KG1 (cell line): ENCODE results near the gene PPP4R3A.
A peak's percentile ranks its signal among the peaks of the same experiment; 100 is the strongest.
"Not testable (repeated sequence)": the region's sequence is repeated elsewhere in the genome, so short reads cannot be mapped to it uniquely, and the experiment has no call there.

Experiments
- DNase-seq: peaks from one replicate; lab custom pipeline; 2025; lab: John Stamatoyannopoulos, UW

Gene PPP4R3A

DNA sequence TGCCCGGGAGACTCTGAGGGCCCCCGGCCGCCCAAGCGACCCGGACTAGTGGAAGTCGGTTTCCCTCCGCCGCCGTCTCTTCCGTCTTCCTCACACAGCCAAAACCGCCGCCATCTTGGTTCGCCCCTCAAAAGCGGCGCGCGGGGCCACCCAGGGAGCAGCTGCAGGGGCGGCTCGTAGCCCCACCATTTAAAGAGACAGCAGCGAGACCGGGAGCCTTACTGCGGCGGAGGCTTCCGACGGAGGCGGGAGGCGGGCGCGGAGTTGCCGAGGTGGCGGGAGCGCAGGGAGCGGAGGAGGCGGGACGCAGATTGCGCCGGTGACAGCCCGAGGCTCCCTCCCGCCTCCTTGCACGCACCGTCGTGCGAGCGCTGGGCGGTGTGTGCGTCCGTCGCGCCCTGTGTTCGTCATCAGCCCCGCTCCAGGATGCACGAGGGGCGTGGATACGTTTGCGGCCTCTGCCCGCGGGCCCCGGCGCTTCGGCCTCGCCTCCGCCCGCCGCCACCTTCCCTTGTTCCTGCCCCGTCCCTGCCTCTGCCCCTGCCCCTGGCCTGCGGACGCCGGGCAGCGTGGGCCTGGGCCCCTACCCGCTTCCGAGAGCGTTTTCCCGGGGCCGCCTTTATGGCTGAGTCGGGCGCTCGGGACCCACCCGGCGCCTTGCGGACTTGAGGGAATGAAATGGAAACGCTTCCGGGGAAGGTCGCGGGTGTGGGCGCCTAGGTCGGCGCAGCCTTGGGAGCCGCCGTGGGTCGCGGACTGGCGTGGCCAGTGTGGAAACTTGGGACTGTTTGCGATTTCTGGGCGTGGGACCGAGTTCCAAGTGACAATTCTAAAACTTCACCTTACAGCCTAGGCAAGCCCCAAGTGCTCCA, at the start of gene PPP4R3A:
TSS of gene PPP4R3A (minus strand) at position 140 of the 872 bp plus-strand sequence. CDS start 663 bp downstream, outside the sequence.
- DNase-seq = peak; percentile 92

DNA sequence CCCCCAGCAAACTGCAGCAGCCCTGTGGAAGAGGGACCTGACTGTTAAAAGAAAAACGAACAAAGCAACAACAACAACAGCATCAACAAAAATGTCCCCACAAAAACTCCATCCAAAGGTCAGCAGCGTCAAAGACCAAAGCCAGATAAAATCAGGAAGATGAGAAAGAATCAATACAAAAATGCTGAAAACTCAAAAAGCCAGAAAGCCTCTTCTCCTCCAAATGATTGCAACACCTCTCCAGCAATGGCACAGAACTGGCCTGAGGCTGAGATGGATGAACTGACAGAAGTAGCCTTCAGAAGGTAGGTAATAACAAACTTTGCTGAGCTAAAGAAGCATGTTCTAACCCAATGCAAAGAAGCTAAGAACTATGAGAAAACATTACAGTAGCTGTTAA, 45.4 kb upstream of the PPP4R3A start:
- DNase-seq = no peak

DNA sequence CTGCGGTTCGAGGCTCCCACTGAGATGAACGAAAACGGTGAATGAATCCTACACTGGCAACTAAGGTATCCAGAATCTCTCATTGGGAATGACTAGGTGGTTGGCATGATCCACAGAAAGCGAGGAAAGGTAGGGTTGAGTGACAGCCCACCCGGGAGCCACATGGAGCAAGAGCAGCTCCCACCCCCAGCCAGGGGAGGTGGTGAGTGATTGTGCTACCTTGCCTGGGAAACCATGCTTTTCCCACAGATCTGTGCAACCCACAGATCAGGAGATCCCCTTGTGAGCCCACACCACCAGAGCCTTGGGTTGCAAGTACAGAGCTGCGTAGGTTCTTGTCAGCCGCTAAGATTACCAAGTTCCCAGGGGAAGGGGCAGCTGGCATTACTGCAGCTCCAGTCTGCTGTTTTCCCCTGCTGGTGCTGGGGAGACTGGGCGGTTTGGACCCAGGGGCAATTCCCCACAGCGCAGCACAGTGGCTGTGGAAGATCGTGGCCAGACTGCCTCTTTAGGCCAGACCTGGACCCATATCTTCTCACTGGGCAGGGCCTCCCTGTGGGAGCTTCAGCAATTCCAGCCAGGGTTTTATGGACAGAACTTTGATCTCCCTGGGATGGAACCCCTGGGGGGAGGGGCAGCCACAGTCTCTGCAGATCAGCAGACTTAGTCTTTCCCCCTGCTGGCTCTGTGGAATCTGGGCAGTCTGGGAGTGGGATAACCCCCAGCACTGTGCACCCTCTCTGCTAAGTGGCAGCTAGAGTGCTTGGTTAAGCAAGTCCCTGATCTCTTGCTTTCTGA, 44.6 kb upstream of the PPP4R3A start:
- no peak for DNase-seq

DNA sequence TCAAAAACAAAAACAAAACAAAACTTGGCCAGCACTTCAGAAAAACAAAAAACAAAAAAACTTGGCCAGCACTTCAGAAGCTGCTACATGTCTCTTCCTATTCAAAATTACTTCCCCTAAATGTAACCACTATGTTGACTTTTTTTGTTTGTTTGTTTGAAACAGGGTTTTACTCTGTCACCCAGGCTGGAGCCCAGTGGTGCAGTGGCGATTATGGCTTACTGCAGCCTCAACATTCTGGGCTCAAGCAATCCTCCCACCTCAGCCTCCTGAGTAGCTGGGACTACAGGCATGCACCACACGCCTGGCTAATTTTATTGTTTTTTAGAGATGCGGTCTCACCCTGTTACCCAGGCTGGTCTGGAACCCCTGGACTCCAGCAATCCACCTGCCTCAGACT, 38.0 kb upstream of the PPP4R3A start:
- DNase-seq = no peak

DNA sequence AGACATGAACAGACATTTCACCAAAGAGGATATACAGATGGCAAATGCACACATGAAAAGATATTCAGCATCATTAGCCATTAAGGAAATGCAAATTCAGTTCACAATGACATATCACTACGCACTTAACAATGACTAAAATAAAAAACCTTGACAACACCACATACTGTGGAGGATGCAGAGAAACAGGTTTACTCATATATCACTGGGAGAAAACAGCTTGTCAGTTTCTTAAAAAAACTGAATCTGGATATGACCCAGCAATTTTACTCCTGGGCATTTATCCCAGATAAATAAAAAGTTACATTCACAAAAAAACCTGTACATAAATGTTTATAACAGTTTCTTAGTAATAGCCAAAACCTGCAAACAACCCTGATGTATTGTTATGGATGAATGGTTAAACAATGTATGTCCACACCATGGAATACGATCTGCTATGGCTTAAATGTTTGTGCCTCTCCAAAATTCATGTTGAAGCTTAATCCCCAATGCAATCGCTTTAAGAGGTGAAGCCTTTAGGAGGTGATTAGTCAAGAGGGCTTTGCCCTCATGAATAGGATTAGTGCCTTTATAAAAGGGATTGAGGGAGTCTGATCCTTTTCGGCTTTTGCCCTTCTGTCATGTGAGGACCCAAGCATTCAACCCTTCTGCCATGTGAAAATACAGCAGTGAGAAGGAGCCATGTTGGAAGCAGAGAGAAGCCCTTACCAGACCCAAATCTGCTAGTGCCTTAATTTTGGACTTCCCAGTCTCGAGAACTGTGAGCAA, 36.0 kb upstream of the PPP4R3A start:
- DNase-seq = no peak

DNA sequence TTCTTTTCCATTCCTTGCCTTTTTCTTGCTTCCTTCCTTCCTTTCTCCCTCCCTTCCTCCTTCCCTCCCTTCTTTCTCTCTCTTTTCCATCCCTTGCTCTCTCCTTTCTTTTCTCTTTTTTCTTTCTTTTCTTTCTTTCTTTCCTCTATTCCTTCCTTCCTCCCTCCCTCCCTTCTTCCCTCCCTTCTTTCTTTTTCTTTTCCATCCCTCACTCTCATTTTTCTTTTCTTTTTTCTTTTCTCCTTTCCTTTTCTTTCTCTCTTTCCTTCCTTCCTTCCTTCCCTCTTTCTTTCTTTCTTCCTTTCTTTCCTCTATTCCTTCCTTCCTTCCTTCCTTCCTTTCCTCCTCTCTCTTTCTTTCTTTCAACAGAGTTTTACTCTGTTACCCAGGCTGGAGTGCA, 35.1 kb upstream of the PPP4R3A start:
- no peak for DNase-seq

DNA sequence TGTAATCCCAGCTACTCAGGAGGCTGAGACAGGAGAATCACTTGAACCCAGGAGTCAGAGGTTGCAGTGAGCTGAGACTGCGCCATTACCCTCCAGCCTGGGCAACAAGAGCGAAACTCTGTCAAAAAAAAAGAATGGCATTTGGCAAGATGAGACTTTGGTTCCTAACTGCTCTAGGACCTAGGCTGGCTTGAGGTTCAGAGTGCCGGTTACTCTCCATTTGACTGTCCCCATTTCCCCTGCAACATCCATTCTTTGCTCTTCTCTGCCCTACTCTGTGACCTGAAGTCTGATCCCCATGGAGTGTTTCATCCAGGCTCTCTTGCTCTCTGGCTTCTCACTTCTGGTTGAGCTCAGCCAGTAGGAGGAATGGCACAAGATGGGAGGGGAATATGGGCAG, 26.2 kb upstream of the PPP4R3A start:
- no peak for DNase-seq

DNA sequence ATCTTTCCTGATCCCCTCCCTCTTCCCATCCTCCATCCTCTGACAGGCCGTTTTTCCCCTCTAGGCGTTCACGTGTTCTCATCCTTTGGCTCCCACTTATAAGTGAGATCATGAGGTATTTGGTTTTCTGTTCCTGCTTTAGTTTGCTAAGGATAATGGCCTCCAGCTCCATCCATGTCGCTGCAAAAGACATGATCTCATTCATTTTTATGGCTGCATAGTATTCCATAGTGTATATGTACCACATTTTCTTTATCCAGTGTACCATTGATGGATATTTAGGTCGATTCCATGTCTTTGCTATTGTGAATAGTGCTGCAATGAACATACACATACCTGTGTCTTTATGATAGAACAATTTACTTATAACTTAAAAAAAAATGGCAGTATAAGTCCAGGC, 23.9 kb upstream of the PPP4R3A start:
- not testable (repeated sequence) for DNase-seq

DNA sequence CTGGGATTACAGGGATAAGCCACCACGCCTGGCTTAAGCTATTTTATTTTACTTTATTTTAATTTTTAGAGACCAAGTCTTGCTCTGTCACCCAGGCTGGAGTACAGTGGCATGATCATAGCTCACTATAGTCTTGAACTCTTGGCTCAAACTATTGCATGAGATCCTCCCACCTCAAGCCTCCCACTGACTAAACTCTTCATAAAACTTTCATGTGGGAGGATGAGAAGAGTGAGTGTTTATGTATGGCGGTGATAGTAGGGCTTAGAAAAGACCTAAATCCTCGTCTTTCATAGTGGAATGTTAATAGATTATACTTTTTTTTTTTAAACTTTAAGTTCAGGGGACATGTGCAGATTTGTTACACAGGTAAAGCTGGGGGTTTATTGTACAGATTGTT, 23.5 kb upstream of the PPP4R3A start:
- DNase-seq = no peak

DNA sequence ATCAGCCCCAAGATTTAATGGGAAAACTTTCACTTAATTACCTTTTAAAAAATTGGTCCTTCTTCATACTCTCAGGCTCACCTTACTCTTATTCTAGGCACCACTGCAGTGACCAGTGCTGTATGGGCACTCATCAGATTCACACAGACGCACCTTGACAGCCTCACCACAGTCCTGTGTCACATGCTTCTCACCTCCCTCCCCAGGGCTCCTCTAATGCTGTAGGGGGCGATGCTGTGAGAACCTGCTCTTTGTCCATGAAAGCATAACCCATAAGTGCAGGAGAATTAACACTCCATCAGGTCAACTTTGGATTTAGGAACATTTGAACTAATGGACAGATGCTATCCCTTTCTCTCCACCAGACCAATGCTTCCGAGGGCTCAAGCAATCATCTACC, 13.9 kb upstream of the PPP4R3A start:
- no peak for DNase-seq

DNA sequence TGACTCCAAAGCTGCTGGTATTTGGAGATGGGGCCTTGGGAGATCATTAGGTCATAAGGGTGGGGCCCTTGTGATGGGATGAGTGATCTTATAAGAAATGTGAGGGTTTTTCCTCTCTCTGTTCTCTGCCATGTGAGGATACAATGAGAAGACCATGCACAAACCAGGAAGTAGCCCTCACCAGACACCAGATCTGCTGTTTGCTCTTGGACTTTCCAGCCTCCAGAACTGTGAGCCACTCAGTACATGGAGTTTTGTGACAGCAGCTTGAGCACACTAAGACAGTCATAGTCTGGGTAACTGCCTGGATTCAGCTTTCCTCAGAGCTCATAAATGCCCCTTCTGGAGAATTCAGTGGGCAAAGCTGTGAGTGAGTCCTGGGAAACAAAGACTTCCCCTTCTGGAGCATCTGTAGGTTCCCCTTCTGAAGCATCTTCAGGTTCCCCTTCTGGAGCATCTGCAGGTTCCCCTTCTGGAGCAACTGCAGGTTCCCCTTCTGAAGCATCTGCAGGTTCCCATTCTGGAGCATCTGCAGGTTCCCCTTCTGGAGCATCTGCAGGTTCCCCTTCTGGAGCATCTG, 11.0 kb upstream of the PPP4R3A start:
- no peak for DNase-seq

DNA sequence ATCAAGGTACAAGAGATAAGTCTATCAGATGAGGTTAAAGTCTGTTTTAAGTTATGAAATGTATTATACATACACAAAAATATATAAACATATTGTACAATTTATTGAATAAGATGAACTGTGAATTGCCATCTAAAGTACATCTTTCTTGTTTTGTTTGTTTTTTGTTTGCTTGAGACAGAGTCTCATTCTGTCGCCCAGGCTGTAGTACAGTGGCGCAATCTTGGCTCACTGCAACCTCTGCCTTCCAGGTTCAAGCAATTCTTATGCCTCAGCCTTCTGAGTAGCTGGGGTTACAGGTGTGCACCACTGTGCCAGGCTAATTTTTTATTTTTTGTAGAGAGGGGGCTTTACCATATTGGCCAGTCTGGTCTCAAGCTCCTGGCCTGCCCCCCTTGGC, 10.0 kb upstream of the PPP4R3A start:
- DNase-seq = no peak

DNA sequence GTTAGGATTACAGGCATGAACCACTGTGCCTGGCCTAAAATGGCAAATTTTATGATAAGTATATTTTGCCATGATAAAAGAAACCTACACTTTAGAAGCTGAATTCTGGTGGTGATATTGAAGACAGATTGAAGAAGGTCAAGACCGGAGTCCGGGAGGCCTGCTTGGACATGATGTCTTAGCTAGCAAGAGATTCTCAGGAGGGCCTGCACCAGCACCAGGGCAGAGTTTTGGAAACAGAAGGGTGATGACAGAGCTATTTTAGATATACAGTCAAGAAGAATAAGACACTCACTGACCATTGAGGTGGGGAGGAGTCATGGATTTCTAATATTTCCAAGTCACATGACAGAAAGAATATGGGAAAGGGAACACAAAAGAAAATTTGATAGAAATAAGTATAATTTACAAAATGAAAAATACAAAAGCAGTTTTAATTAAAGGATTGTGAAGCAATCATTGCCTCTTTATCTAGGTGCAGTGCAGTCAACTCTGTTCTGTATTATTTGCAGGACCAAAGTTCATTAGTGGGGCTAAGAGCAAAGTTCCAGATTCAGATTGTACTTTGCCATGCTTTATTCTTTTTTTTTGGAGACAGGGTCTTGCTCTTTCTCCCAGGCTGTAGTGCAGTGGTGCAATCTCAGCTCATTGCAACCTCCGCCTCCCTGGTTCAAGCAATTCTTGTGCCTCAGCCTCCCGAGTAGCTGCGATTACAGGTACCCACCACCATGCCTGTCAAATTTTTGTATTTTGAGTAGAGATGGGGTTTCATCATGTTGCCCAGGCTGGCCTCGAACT, 9.3 kb upstream of the PPP4R3A start:
- no peak for DNase-seq

DNA sequence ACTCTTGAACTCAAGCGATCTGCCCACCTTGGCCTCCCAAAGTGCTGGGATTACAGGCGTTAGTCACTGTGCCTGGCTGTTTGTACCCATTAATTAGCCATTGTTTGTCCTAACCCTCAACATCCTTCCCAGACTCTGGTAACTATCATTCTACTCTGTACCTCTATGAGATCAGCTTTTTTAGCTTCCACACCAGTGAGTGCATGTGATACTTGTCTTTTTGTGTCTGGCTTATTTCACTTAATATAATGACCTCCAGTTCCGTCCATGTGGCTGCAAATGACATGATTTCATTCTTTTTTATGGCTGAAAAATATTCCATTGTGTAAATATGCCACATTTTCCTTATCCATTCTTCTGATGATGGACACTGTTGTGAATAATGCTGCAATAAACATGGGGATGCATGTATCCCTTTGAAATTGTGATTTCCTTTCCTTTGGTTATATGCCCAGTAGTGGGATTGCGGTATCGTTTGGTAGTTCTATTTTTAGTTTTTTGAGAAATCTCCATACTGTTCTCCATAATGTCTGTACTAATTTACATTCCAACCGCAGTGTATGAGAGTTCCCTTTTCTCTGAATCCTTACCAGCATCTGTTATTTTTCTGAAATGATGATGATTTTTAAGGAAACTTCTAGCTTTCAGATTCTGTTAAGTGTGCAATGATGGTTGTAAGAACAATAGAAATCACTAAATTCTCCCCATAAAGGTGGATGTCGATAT, 6.7 kb upstream of the PPP4R3A start:
- DNase-seq = no peak

DNA sequence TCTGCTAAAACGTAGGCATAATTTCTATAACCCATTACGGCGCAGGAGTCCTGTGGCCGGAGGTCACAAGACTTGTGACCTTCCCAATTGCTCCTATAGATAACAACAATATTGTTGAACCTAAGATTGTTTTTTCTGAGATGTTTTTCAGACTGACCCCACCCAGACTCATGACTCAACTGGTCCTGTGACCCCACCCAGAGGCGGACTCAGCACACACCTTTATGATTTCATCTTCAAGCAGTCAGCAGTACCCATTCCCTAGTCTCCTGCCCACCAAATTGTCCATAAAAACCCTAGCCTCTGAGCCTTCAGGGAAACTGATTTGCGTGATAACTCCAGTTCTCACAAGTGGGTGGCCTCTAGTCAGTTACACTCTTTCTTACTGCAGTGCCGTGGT, 5.9 kb upstream of the PPP4R3A start:
- DNase-seq = no peak

DNA sequence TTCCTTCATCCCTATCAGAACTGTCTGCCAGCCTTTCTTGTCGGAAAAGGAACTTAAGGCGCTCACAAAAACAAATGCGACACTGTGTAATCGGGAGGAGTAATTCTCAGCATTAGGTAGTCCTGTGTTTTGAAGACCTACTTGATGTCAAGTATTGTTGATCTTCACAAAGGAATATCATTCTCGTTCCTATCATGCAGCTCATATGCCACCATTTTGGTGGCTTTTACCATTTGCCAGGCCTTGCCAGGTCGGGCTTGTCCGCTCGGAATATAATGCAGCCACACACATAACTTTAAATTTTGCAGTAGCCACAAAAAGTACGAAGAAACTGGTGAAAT, 903 bp upstream of the PPP4R3A start:
- DNase-seq = peak; percentile 49

DNA sequence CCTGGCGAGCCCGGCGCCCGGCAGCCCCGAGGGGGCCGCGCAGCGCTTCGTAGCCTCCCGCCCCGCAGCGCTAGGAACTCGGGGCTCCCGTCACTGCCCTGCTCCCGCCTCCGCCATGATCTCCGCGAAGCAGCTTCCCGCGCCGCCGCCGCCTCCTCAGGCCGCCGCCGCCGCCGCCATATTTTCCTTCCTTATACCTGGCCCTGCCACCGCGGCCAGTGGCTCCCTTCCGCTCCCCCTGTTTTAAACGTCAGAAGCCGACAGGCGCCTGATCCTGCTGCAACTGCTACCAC, 286 bp downstream of the PPP4R3A start:
- DNase-seq = no peak

DNA sequence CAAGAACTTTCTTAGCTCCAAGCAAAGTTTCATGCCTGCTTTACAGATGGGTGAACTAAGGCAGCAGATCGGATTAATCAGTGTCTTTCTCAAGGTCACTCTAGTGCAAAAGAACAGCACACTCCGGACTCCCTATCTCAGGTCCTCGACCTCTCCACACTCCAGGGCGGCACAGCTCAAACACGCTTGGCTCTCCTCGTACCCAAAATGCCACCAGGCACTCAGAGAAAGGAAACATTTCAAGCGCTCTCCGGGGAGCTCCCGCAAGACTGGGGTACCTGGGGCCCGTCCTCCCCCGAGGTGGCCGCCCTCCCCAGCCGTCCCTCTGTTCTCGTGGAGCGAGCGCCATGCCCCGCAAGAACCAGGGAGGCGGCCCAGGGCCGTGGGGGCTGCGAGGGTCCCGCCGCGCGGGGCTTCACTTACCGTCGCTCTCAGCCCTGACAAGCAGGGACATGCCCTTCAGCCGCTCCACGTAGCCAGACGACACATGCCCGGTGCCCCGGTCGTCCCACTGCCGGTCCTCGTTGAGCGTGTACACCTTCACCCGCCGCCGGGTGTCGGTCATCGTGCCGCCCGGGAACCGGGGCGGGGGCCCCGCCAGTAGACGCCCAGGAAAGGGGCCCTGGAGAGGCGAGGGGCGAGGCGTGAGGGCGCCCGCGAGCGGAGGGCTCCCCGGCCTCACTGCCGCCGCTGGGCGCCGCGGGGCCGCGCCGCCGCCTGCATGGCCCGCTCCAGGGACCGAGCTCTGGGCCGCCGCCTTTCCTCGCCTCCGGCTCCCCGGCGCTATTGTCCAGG, 830 bp downstream of the PPP4R3A start:
- DNase-seq = no peak

DNA sequence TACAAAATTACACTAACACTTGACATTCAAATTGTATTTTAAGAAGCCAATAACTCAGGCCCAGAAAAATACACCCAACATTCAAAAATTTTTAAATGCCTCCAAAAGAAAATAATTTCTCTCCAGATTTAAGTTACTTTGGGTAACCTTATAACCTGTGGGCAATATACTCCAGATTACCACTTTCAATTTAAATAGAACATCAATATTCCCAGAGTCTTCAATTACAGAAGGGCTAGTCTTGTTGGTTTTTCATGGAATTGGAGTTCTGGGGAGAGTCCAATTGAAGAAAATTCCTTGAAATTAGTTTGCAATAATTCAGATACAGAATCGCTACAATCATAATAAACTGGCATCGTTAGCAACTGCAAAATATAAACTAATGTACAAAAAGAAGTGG, 2.0 kb downstream of the PPP4R3A start:
- no peak for DNase-seq

DNA sequence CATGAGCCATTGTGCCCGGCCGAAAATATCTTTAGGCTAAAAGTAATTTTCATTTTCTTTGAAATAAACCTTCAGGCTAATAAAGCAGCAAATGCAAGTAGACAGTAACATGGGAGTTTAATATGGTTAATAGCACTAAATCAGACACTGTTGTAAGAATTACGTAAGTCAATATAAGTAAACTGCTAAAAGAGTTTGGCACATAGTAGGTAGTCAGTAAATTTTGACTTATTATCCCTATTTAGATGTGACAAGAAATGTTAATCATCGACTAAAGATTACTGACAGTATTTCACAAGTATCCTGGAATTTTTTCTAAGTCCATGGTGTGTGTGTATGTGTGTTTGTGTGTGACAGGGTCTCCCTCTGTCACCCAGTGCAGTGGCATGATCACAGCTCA, 3.9 kb downstream of the PPP4R3A start:
- no peak for DNase-seq
